ENCODE measurements around the gene STRIT1.

The STRIT1 gene

DNA sequence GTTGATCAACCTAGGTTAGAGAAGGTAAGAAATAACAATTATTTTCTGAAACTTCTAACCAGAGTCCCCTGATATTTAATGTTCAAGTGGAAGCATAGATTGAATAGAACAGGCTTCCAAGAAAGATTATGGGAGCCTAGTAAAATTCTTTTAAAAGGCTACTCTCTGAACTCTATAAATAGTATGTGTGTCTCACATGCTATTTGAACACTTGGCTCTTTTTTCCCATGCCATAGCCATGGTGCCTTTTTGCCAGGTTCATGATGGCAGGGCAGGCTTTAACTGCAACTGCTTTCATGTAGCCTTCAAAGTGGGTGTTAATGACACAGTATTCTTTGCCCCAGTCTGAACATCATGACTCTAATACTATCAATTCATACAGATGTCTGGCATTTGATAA lies 22.9 kb upstream of the STRIT1 start:
- TF ChIP-seq, protein P1, sequence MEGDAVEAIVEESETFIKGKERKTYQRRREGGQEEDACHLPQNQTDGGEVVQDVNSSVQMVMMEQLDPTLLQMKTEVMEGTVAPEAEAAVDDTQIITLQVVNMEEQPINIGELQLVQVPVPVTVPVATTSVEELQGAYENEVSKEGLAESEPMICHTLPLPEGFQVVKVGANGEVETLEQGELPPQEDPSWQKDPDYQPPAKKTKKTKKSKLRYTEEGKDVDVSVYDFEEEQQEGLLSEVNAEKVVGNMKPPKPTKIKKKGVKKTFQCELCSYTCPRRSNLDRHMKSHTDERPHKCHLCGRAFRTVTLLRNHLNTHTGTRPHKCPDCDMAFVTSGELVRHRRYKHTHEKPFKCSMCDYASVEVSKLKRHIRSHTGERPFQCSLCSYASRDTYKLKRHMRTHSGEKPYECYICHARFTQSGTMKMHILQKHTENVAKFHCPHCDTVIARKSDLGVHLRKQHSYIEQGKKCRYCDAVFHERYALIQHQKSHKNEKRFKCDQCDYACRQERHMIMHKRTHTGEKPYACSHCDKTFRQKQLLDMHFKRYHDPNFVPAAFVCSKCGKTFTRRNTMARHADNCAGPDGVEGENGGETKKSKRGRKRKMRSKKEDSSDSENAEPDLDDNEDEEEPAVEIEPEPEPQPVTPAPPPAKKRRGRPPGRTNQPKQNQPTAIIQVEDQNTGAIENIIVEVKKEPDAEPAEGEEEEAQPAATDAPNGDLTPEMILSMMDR (IDR thresholded peaks at IDR 0.05; ENCODE audit: insufficient read depth, low read depth, low read length, missing control alignments): no peak
- DNase-seq (ENCODE audit: low read depth): no peak
- H3K4me3 ChIP-seq (ENCODE audit: low read depth, low read length): no peak overlapping the region

DNA sequence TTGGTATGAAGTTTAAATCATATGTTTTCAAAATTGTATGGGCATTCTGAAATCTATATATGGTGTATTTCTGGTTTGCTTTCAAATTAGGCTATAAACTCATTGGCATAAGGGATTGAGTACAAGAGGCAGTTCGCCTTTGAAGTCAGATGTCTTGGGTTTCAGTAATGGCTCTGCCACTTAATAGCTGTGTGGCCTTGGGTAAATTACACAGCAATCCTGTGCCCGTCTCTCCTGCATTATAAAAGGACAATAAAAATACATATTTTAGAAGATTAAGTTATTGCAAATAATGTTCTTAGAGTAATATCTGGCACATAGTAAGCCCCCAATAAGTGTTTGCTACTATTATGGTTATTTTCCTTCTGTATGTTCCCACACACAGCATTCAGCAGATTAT lies 20.4 kb upstream of the STRIT1 start:
- TF ChIP-seq, protein P1 (IDR thresholded peaks at IDR 0.05; ENCODE audit: insufficient read depth, low read depth, low read length, missing control alignments): no peak
- no peak overlapping the region for H3K4me3 ChIP-seq (ENCODE audit: low read depth, low read length)
- DNase-seq (ENCODE audit: low read depth): no peak

DNA sequence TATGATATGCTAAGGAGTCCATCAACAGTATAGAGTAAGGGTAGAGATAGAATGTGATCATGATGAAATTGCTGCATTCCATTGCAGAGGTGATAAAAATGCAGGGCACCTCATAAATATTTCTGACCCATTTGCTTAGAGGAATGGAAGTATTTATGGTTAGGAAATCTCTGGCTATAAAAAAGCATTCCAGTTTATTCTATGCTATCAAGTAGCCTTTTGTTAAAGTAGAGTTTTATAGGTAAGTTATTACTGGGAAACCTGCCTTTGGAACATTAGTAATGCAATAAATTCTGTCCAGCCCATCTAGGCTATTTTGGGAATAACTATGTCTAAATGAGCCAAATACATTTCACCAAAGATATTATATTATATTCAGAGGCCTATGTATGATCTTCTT lies 19.8 kb upstream of the STRIT1 start:
- no peak overlapping the region for H3K4me3 ChIP-seq (ENCODE audit: low read depth, low read length)
- TF ChIP-seq, protein P1 (IDR thresholded peaks at IDR 0.05; ENCODE audit: insufficient read depth, low read depth, low read length, missing control alignments): no peak
- no peak for DNase-seq (ENCODE audit: low read depth)

DNA sequence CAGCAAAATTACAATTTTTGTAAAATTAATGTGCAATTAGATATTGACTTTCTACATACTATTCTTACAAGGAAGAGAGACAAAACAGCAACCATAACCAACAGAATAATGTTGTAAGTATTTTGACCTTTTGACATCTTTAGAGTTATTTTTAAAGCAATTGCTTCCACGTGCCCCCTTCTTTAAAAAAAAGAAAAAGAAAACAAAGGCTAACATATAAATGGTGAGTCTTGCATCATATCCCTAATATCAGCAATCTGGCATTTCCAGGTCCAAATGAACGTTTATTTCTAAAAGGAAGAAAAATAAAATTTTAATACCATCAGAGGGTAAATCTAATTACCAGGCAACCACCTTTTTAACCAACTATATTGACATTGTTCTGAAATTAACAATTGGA lies 19.3 kb upstream of the STRIT1 start:
- TF ChIP-seq, protein P1 (IDR thresholded peaks at IDR 0.05; ENCODE audit: insufficient read depth, low read depth, low read length, missing control alignments): no peak
- DNase-seq (ENCODE audit: low read depth): no peak
- H3K4me3 ChIP-seq (ENCODE audit: low read depth, low read length): no peak overlapping the region

DNA sequence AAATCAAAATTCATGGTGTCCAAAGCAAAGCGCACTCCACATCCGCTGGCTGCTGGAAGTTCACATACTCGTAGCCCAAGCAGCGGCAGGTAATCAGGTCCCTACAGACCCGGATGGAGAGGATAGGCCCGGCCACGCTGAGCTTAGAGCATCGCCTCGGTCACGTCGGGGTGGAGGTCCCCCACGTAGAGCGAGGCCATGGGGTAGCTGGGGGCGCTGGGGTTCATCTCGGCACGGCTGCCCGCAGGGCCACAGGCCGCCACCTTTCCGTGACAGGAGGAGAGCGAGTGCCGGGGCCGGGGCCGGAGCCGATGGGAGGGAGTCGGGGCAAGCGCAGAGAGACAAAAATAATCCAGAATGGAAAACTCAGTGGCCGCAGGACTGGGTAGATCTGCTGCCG lies 16.1 kb upstream of the STRIT1 start:
- H3K4me3 ChIP-seq (ENCODE audit: low read depth, low read length): no peak overlapping the region
- TF ChIP-seq, protein P1 (IDR thresholded peaks at IDR 0.05; ENCODE audit: insufficient read depth, low read depth, low read length, missing control alignments): no peak
- no peak for DNase-seq (ENCODE audit: low read depth)

DNA sequence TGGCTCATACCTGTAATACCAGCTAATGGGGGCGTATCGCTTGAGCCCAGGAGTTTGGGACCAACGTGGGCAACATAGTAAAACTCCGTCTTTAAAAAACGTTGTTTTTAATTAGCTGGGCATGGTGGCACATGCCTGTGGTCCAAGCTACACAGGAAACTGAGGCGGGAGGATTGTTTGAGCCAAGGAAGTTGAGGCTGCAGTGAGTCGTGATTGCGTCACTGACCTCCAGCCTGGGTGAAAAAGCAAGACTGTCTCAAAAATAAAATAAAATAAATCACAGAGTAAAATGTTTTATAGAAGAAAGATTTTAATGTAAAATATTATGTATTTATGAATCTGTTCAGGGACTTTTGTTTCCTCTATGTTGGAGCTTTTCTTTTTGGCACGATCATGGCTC lies 15.3 kb upstream of the STRIT1 start:
- TF ChIP-seq, protein P1 (IDR thresholded peaks at IDR 0.05; ENCODE audit: insufficient read depth, low read depth, low read length, missing control alignments): no peak
- DNase-seq (ENCODE audit: low read depth): no peak
- H3K4me3 ChIP-seq (ENCODE audit: low read depth, low read length): no peak overlapping the region

DNA sequence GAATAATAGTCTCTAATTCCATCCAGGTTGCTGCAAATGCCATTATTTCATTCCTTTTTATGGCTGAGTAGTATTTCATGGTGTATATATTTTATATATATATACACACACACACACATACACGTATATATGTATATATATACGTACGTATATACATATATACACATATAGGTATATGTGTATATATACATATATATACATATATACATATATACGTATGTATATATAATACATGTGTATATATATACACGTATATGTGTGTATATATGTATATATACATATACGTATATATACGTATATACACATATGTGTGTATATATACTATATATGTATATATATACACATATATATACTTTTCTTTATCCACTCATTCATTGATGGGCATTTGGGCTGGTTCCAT lies 13.7 kb upstream of the STRIT1 start:
- H3K4me3 ChIP-seq (ENCODE audit: low read depth, low read length): no peak overlapping the region
- DNase-seq (ENCODE audit: low read depth): no peak
- TF ChIP-seq, protein P1 (IDR thresholded peaks at IDR 0.05; ENCODE audit: insufficient read depth, low read depth, low read length, missing control alignments): no peak

All from GM12865 (cell line).